Measurements from ENCODE around the gene TREX2.

TREX2 gene

GRCh38 chrX:153476666-153477363 lies 31.0 kb upstream of the TREX2 start:
- no peak overlapping the region for H3K4me3 ChIP-seq (ENCODE audit: low read depth, low read length)
- TF ChIP-seq CTCF (IDR thresholded peaks at IDR 0.05; ENCODE audit: insufficient read depth, low read depth, low read length, missing control alignments), result no peak
- DNase-seq (ENCODE audit: low read depth), result no peak

GRCh38 chrX:153475751-153476281 lies 30.0 kb upstream of the TREX2 start:
- no peak for TF ChIP-seq CTCF (IDR thresholded peaks at IDR 0.05; ENCODE audit: insufficient read depth, low read depth, low read length, missing control alignments)

GRCh38 chrX:153475271-153475670 lies 29.4 kb upstream of the TREX2 start:
- no peak for TF ChIP-seq CTCF (IDR thresholded peaks at IDR 0.05; ENCODE audit: insufficient read depth, low read depth, low read length, missing control alignments)
- no peak for DNase-seq (ENCODE audit: low read depth)
- H3K4me3 ChIP-seq (ENCODE audit: low read depth, low read length), result no peak overlapping the region

More at GRCh38 chrX:153475751-153476281, 30.0 kb upstream of the TREX2 start:
- no peak for DNase-seq (ENCODE audit: low read depth)
- H3K4me3 ChIP-seq (ENCODE audit: low read depth, low read length), result no peak overlapping the region

GRCh38 chrX:153474718-153475117 lies 28.9 kb upstream of the TREX2 start:
- no peak for DNase-seq (ENCODE audit: low read depth)
- H3K4me3 ChIP-seq (ENCODE audit: low read depth, low read length), result no peak overlapping the region
- TF ChIP-seq CTCF (IDR thresholded peaks at IDR 0.05; ENCODE audit: insufficient read depth, low read depth, low read length, missing control alignments), result no peak

GRCh38 chrX:153474266-153474665 lies 28.4 kb upstream of the TREX2 start:
- no peak overlapping the region for H3K4me3 ChIP-seq (ENCODE audit: low read depth, low read length)
- no peak for TF ChIP-seq CTCF (IDR thresholded peaks at IDR 0.05; ENCODE audit: insufficient read depth, low read depth, low read length, missing control alignments)

GRCh38 chrX:153473126-153473525 lies 27.3 kb upstream of the TREX2 start:
- H3K4me3 ChIP-seq (ENCODE audit: low read depth, low read length), result no peak overlapping the region
- no peak for TF ChIP-seq CTCF (IDR thresholded peaks at IDR 0.05; ENCODE audit: insufficient read depth, low read depth, low read length, missing control alignments)
- no peak for DNase-seq (ENCODE audit: low read depth)

More at GRCh38 chrX:153474266-153474665, 28.4 kb upstream of the TREX2 start:
- no peak for DNase-seq (ENCODE audit: low read depth)
